ENCODE results near the gene CAPZB. TPM values are rescaled to one million over a fixed set of nuclear protein-coding genes. Genes with fewer than 3 reads are reported as not detected.

The CAPZB gene
- total and polyA plus RNA-seq, 2 of the 4 experiments (the other 2 are of a cell fraction), result 216 to 304 TPM

DNA sequence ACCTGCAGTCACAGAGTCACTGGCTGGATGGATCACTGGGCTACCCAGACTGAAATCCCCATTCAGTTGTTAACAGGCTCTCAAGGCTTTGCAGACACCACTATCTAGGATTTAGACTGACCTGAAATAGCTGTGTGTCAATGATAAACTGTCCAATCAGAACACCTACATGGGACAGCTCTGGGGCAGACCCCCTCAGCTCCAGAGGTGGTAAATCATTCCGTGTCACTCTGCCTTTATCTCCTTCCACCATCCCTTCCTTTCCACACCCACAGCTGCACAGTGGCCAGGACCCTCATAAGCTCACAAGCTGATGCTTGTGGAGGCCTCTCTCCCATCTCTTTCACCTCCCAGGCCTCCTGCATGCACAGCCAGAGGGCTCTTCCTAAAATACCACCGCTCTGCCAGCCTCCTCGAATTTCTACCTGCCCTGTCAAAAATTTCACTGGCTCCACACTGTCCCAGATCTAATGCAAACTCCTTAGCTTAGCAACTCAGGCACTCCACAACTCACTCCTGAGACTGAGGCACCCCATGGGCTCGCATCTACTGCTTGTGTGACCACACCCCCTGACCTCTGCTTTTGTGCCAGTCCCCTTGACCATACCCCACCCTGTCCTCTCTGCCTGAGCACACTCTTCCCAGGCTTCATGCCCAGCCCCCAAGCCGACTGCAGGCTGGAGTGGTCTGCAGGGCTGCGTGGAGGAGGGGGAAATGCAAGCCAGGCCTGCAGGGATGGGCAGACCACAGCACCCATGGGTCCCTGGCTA, 5.8 kb downstream of the CAPZB start (continued):
- no peak for TF ChIP-seq RFX5 (IDR thresholded peaks at IDR 0.05; ENCODE audit: low read depth, low read length)

- Histone ChIP-seq H3K4ac (ENCODE audit: low read depth, low read length) (no peak overlapping the region), H2AFZ (replicated peaks; ENCODE audit: low read length, poor library complexity) (no peak overlapping the region), H3K4me2 (ENCODE audit: low read depth, low read length) (no peak overlapping the region), H3K4me3 (ENCODE audit: insufficient read depth, low read depth, low read length) (no peak overlapping the region), H3K9ac (ENCODE audit: low read depth, low read length) (no peak overlapping the region), H3K27ac (ENCODE audit: insufficient read depth, low read length) (no peak overlapping the region), H3K36me3 (ENCODE audit: control insufficient read depth, insufficient read depth, low read length) (peaks cover 15% of the 10 kb centered on the region), H4K20me1 (ENCODE audit: insufficient read depth, low read length) (peaks cover 100% of the 10 kb centered on the region), H3K9me1 (ENCODE audit: insufficient read depth, low read length) (peaks cover 57% of the 10 kb centered on the region), H4K8ac (ENCODE audit: low read depth in 2 of 2, low read length in 2 of 2) (no peak overlapping the region), H2AK9ac (replicated peaks; ENCODE audit: low read depth, low read length, poor library complexity) (no peak overlapping the region), H3K4me1 (ENCODE audit: control insufficient read depth, insufficient read depth, low read length) (peaks cover 37% of the 10 kb centered on the region), H2AK5ac (ENCODE audit: low read depth, low read length) (no peak overlapping the region), H3K56ac (ENCODE audit: extremely low read depth, insufficient read depth, low read length) (no peak overlapping the region), H3K23ac (ENCODE audit: low read depth, low read length) (no peak overlapping the region), H4K5ac (ENCODE audit: low read depth, low read length) (no peak overlapping the region), H2BK5ac (ENCODE audit: low read depth, low read length, poor library complexity, severe bottlenecking) (no peak overlapping the region), H2BK20ac (ENCODE audit: low read depth, low read length) (no peak overlapping the region), H3K9me3 (ENCODE audit: control insufficient read depth, insufficient read depth, low read length) (no peaks in the 10 kb centered on the region), H3K18ac (ENCODE audit: low read depth, low read length) (no peak overlapping the region), H2BK120ac (ENCODE audit: low read depth, low read length) (no peak overlapping the region), H3K27me3 (ENCODE audit: control insufficient read depth, insufficient read depth, low read length) (no peaks in the 10 kb centered on the region), H2BK15ac (ENCODE audit: low read depth, low read length) (no peak overlapping the region), H4K91ac (ENCODE audit: insufficient read depth, low read depth, low read length) (no peak overlapping the region), H3K79me1 (ENCODE audit: low read depth in 1 of 2, low read length in 2 of 2) (peaks cover 6 to 94% of the 10 kb centered on the region in 2 experiments; a peak in 3 of 4 replicates), H3K14ac (replicated peaks; ENCODE audit: low read depth, low read length) (no peak overlapping the region)
- 100% methylated on average over 1 of the region's 9 CpGs; no CpG with 5 or more reads in 1 of the 2 experiments for WGBS, 2 experiments (ENCODE audit: extremely low coverage in 2 of 2, insufficient read length in 1 of 2)
- TF ChIP-seq CEBPB (IDR thresholded peaks at IDR 0.05; ENCODE audit: low read depth, low read length), result no peak
- TF ChIP-seq RCOR1 (IDR thresholded peaks at IDR 0.05; ENCODE audit: insufficient replicate concordance, low read length), result no peak
- no peak for TF ChIP-seq RFX5 (IDR thresholded peaks at IDR 0.05; ENCODE audit: low read depth, low read length)
- no peak for TF ChIP-seq CHD1 (IDR thresholded peaks at IDR 0.05; ENCODE audit: low read depth, low read length)
- TF ChIP-seq SMC3 (IDR thresholded peaks at IDR 0.05; ENCODE audit: low read depth, low read length), result no peak
- BruUV-seq (replicated peaks), result no TSS peak
- dilution Hi-C loops (cut with HindIII; ENCODE audit: low sequenced_read_pairs, unreplicated experiment) (no loop called here), intact Hi-C loops (cut with micrococcal nuclease) (no loop called here), in situ Hi-C loops (cut with MboI; ENCODE audit: low sequenced_read_pairs) (no loop called here)
- ChIA-PET POLR2A (ENCODE audit: unreplicated experiment) (no interaction called here), CTCF (no interaction called here)
- DNase-seq, result no peak
- ATAC-seq (ENCODE audit: low read depth), result no peak
These were observed 7.0 kb downstream of the CAPZB start for GRCh38 chr1:19478322-19478721.
